ENCODE data around the gene MED15.

Gene MED15

GRCh38 chr22:20511578-20512229, 4.3 kb downstream of the MED15 start:
- Histone ChIP-seq H3K4me1 (ENCODE audit: control insufficient read depth, insufficient read depth, low read length, poor library complexity, severe bottlenecking) (peaks cover 36% of the 10 kb centered on the region), H3K27ac (ENCODE audit: low read depth, low read length, severe bottlenecking) (no peak overlapping the region), H3K36me3 (ENCODE audit: control insufficient read depth, insufficient read depth, low read length) (peaks cover 50% of the 10 kb centered on the region), H3K4me3 (ENCODE audit: extremely low read depth, insufficient read depth, low read length, poor library complexity, severe bottlenecking) (no peak overlapping the region), H3K9me3 (ENCODE audit: control insufficient read depth, low read length) (no peaks in the 10 kb centered on the region)
- WGBS, 2 experiments (ENCODE audit: insufficient coverage in 2 of 2) = 90 to 96% methylated on average over 2 to 3 of the region's 4 CpGs

GRCh38 chr22:20514658-20515406, 7.4 kb downstream of the MED15 start:
- H3K4me1 ChIP-seq (ENCODE audit: control insufficient read depth, insufficient read depth, low read length, poor library complexity, severe bottlenecking) = peaks cover 59% of the 10 kb centered on the region
- 83 to 95% methylated on average over 5 to 6 of the region's 6 CpGs for WGBS, 2 experiments (ENCODE audit: insufficient coverage in 2 of 2)
- no peak overlapping the region for H3K27ac ChIP-seq (ENCODE audit: low read depth, low read length, severe bottlenecking)
- no peaks in the 10 kb centered on the region for H3K9me3 ChIP-seq (ENCODE audit: control insufficient read depth, low read length)
- H3K4me3 ChIP-seq (ENCODE audit: extremely low read depth, insufficient read depth, low read length, poor library complexity, severe bottlenecking) = no peak overlapping the region
- H3K36me3 ChIP-seq (ENCODE audit: control insufficient read depth, insufficient read depth, low read length) = peaks cover 78% of the 10 kb centered on the region

- no peak overlapping the region for H3K27ac ChIP-seq (ENCODE audit: low read depth, low read length, severe bottlenecking)
- H3K36me3 ChIP-seq (ENCODE audit: control insufficient read depth, insufficient read depth, low read length) = peaks cover 75% of the 10 kb centered on the region
- H3K4me3 ChIP-seq (ENCODE audit: extremely low read depth, insufficient read depth, low read length, poor library complexity, severe bottlenecking) = no peak overlapping the region
- no peaks in the 10 kb centered on the region for H3K9me3 ChIP-seq (ENCODE audit: control insufficient read depth, low read length)
- H3K4me1 ChIP-seq (ENCODE audit: control insufficient read depth, insufficient read depth, low read length, poor library complexity, severe bottlenecking) = peaks cover 56% of the 10 kb centered on the region
- WGBS, 2 experiments (ENCODE audit: insufficient coverage in 2 of 2) = no CpG with 5 or more reads among the region's 2 CpGs
These were observed 9.0 kb downstream of the MED15 start for GRCh38 chr22:20516399-20516798.

- no peak overlapping the region for H3K4me3 ChIP-seq (ENCODE audit: extremely low read depth, insufficient read depth, low read length, poor library complexity, severe bottlenecking)
- WGBS, 2 experiments (ENCODE audit: insufficient coverage in 2 of 2) = 79 to 90% methylated on average over 4 of the region's 4 CpGs
- H3K36me3 ChIP-seq (ENCODE audit: control insufficient read depth, insufficient read depth, low read length) = peaks cover 81% of the 10 kb centered on the region
- H3K9me3 ChIP-seq (ENCODE audit: control insufficient read depth, low read length) = no peaks in the 10 kb centered on the region
- peak overlapping the region; percentile 33 for H3K27ac ChIP-seq (ENCODE audit: low read depth, low read length, severe bottlenecking)
- peaks cover 56% of the 10 kb centered on the region for H3K4me1 ChIP-seq (ENCODE audit: control insufficient read depth, insufficient read depth, low read length, poor library complexity, severe bottlenecking)
These were observed 10.0 kb downstream of the MED15 start for GRCh38 chr22:20517422-20517821.

- Histone ChIP-seq H3K27ac (ENCODE audit: low read depth, low read length, severe bottlenecking) (no peak overlapping the region), H3K9me3 (ENCODE audit: control insufficient read depth, low read length) (no peaks in the 10 kb centered on the region), H3K4me1 (ENCODE audit: control insufficient read depth, insufficient read depth, low read length, poor library complexity, severe bottlenecking) (peaks cover 62% of the 10 kb centered on the region), H3K4me3 (ENCODE audit: extremely low read depth, insufficient read depth, low read length, poor library complexity, severe bottlenecking) (no peak overlapping the region), H3K36me3 (ENCODE audit: control insufficient read depth, insufficient read depth, low read length) (peaks cover 80% of the 10 kb centered on the region)
- 89 to 96% methylated on average over 11 to 13 of the region's 13 CpGs for WGBS, 2 experiments (ENCODE audit: insufficient coverage in 2 of 2)
These were observed 10.6 kb downstream of the MED15 start for GRCh38 chr22:20517841-20518592.

- no peaks in the 10 kb centered on the region for H3K9me3 ChIP-seq (ENCODE audit: control insufficient read depth, low read length)
- no peak overlapping the region for H3K4me3 ChIP-seq (ENCODE audit: extremely low read depth, insufficient read depth, low read length, poor library complexity, severe bottlenecking)
- peaks cover 70% of the 10 kb centered on the region for H3K4me1 ChIP-seq (ENCODE audit: control insufficient read depth, insufficient read depth, low read length, poor library complexity, severe bottlenecking)
- peak overlapping the region; percentile 66 for H3K27ac ChIP-seq (ENCODE audit: low read depth, low read length, severe bottlenecking)
- 80% methylated on average over 1 of the region's 4 CpGs; no CpG with 5 or more reads in 1 of the 2 experiments for WGBS, 2 experiments (ENCODE audit: insufficient coverage in 2 of 2)
- peaks cover 80% of the 10 kb centered on the region for H3K36me3 ChIP-seq (ENCODE audit: control insufficient read depth, insufficient read depth, low read length)
These were observed 12.1 kb downstream of the MED15 start for GRCh38 chr22:20519558-20519957.

GRCh38 chr22:20520093-20520511, 12.7 kb downstream of the MED15 start:
- no peaks in the 10 kb centered on the region for H3K9me3 ChIP-seq (ENCODE audit: control insufficient read depth, low read length)
- WGBS, 2 experiments (ENCODE audit: insufficient coverage in 2 of 2) = 60 to 65% methylated on average over 4 to 6 of the region's 7 CpGs
- peaks cover 78% of the 10 kb centered on the region for H3K36me3 ChIP-seq (ENCODE audit: control insufficient read depth, insufficient read depth, low read length)
- peak overlapping the region; percentile 66 for H3K27ac ChIP-seq (ENCODE audit: low read depth, low read length, severe bottlenecking)
- no peak overlapping the region for H3K4me3 ChIP-seq (ENCODE audit: extremely low read depth, insufficient read depth, low read length, poor library complexity, severe bottlenecking)
- H3K4me1 ChIP-seq (ENCODE audit: control insufficient read depth, insufficient read depth, low read length, poor library complexity, severe bottlenecking) = peaks cover 70% of the 10 kb centered on the region

- Histone ChIP-seq H3K4me3 (ENCODE audit: extremely low read depth, insufficient read depth, low read length, poor library complexity, severe bottlenecking) (no peak overlapping the region), H3K36me3 (ENCODE audit: control insufficient read depth, insufficient read depth, low read length) (peaks cover 76% of the 10 kb centered on the region)
- 96 to 100% methylated on average over 6 to 10 of the region's 11 CpGs for WGBS, 2 experiments (ENCODE audit: insufficient coverage in 2 of 2)
These were observed 15.0 kb downstream of the MED15 start for GRCh38 chr22:20522134-20523004.

GRCh38 chr22:20523086-20523983, 15.9 kb downstream of the MED15 start:
- H3K36me3 ChIP-seq (ENCODE audit: control insufficient read depth, insufficient read depth, low read length) = peaks cover 78% of the 10 kb centered on the region
- H3K27ac ChIP-seq (ENCODE audit: low read depth, low read length, severe bottlenecking) = peak overlapping the region; percentile 45
- WGBS, 2 experiments (ENCODE audit: insufficient coverage in 2 of 2) = 80 to 95% methylated on average over 2 to 3 of the region's 7 CpGs

More at GRCh38 chr22:20522134-20523004, 15.0 kb downstream of the MED15 start:
- no peaks in the 10 kb centered on the region for H3K9me3 ChIP-seq (ENCODE audit: control insufficient read depth, low read length)
- H3K4me1 ChIP-seq (ENCODE audit: control insufficient read depth, insufficient read depth, low read length, poor library complexity, severe bottlenecking) = peaks cover 81% of the 10 kb centered on the region
- no peak overlapping the region for H3K27ac ChIP-seq (ENCODE audit: low read depth, low read length, severe bottlenecking)

More at GRCh38 chr22:20523086-20523983, 15.9 kb downstream of the MED15 start:
- H3K9me3 ChIP-seq (ENCODE audit: control insufficient read depth, low read length) = no peaks in the 10 kb centered on the region
- H3K4me3 ChIP-seq (ENCODE audit: extremely low read depth, insufficient read depth, low read length, poor library complexity, severe bottlenecking) = no peak overlapping the region
- peaks cover 75% of the 10 kb centered on the region for H3K4me1 ChIP-seq (ENCODE audit: control insufficient read depth, insufficient read depth, low read length, poor library complexity, severe bottlenecking)
